Heart right ventricle (tissue), 16 donors: ENCODE measurements around the gene GNG7. TPM values are rescaled to one million over a fixed set of nuclear protein-coding genes. Genes with fewer than 3 reads are reported as not detected.

Experiments
- ATAC-seq, 8 donors: fragments of 200-7000 bp; cut with Tn5 transposase; one replicate each; pipeline ENCODE4 v1.9.1; 2020; ENCODE audit warnings: mild to moderate bottlenecking in 8 of 8, moderate library complexity in 8 of 8, moderate number of reproducible peaks in 1 of 8
- DNase-seq, 2 donors: peaks; one replicate each; pipeline ENCODE4 v3.0.0-alpha.2; 2020
- H3K27ac ChIP-seq, 10 donors: fragments of 200-600 bp; sonication (generic) in 2 of 10; one replicate each; pipeline versions ENCODE4 v1.5.0 to v1.8.0; 2020 to 2022; ENCODE audit warnings: mild to moderate bottlenecking in 3 of 10
- H3K27me3 ChIP-seq, 7 donors: fragments of 200-600 bp; one replicate each; pipeline ENCODE4 v1.8.0; 2021 to 2022; ENCODE audit warnings: mild to moderate bottlenecking in 2 of 7
- H3K36me3 ChIP-seq, 9 donors: fragments of 200-600 bp; sonication (generic) in 1 of 9; one replicate each; pipeline versions ENCODE4 v1.5.0 to v1.8.0; 2020 to 2022; ENCODE audit warnings: mild to moderate bottlenecking in 2 of 9
- H3K4me1 ChIP-seq, 9 donors: fragments of 200-600 bp; sonication (generic) in 1 of 9; one replicate each; pipeline versions ENCODE4 v1.5.0 to v1.8.0; 2020 to 2022; ENCODE audit warnings: mild to moderate bottlenecking in 4 of 9
- H3K4me3 ChIP-seq, 10 donors: fragments of 200-600 bp; sonication (generic) in 2 of 10; one replicate each; pipeline versions ENCODE4 v1.5.0 to v1.8.0; 2020 to 2022; ENCODE audit warnings: mild to moderate bottlenecking in 7 of 10, moderate library complexity in 2 of 10
- H3K9me3 ChIP-seq, 11 donors: fragments of 200-600 bp in 10 of 11; sonication (generic) in 2 of 11; one replicate each; pipeline versions ENCODE4 v1.5.0 to v1.8.0; 2013 to 2022; ENCODE audit warnings: mild to moderate bottlenecking in 2 of 11, control low read depth in 1 of 11, moderate library complexity in 1 of 11
- WGBS, 2 donors: extraction: QIAGEN DNeasy Blood & Tissue Kit; methylation state at CpG; one replicate each; pipeline ENCODE4 v1.1.7; 2013; ENCODE audit warnings: inconsistent platforms in 1 of 2; 5-methylcytosine and 5-hydroxymethylcytosine counted together
- intact Hi-C, 10 donors: fragments of 100-400 bp; cut with DNase I; formaldehyde crosslinking; loops; one replicate each; pipeline versions ENCODE4 v1.11.1 to v1.14.2; 2022
- polyA plus RNA-seq, 2 donors: library from polyadenylated mRNA; stranded (reverse); fragments of 200-250 nt; gene quantifications; one replicate each; pipeline ENCODE4 v1.2.3, GENCODE V29; 2013
- total RNA-seq, 10 donors: library from RNA; stranded (reverse); fragmentation: NEBNext Ultra II Directional in 3 of 10; extraction: Animal tissue kit (Norgen Biotek cat#: 25700) in 3 of 10; gene quantifications; one replicate each; pipeline versions ENCODE4 v1.2.1 to v1.2.4, GENCODE V29; 2021 to 2023
- TF ChIP-seq, protein P1 (sequence below), 9 donors: fragments of 200-600 bp; sonication (generic) in 2 of 9; IDR thresholded peaks; one replicate each; pipeline versions ENCODE4 v1.5.0 to v1.8.0; 2021 to 2022; ENCODE audit warnings: antibody characterized with exemption in 9 of 9, mild to moderate bottlenecking in 5 of 9, moderate library complexity in 1 of 9
- donor health status: Arrhythmogenic right ventricular cardiomyopathy.
- donor health status: ischemic (EF 13 %, LVEDD 7.1; RV severe dilation, severe dysfunction).
- donor health status: healthy with polysubstance abuse.
- donor health status: DM: no; HTN: yes; CAD: no.
- donor health status: DM: no; HTN: no; CAD: no.
- donor health status: ischemic (EF 25% LVEDD 6.9; RV normal size, moderate dysfunction).
- donor health status: ischemic (EF 25% LVEDD 5.7; RV mildly dilated, moderate dysfunction).
- donor health status: healthy.
- donor health status: DM: yes; HTN: yes; CAD: no.
- donor health status: Ischemic cardiomyopathy.
- donor health status: ischemic (EF 35%, LVEDD 5.7; RV mildly dilated, moderate dysfunction).
- donor health status: nonischemic (EF 11% LVEDD 7.7; RV severe dilation, severe dysfunction).
- donor health status: DM: yes; HTN: yes; CAD: no.
- donor health status: PGD.
- donor health status: ischemic (EF 29% LVEDD 5.4; RV normal size, mild dysfunction).
- donor health status: nonischemic (EF 23%, LVEDD 6.1; RV moderate dilation, normal function).

Gene GNG7
- total and polyA plus RNA-seq, 12 donors: 8.4 to 56.9 (median 39.1) TPM

DNA sequence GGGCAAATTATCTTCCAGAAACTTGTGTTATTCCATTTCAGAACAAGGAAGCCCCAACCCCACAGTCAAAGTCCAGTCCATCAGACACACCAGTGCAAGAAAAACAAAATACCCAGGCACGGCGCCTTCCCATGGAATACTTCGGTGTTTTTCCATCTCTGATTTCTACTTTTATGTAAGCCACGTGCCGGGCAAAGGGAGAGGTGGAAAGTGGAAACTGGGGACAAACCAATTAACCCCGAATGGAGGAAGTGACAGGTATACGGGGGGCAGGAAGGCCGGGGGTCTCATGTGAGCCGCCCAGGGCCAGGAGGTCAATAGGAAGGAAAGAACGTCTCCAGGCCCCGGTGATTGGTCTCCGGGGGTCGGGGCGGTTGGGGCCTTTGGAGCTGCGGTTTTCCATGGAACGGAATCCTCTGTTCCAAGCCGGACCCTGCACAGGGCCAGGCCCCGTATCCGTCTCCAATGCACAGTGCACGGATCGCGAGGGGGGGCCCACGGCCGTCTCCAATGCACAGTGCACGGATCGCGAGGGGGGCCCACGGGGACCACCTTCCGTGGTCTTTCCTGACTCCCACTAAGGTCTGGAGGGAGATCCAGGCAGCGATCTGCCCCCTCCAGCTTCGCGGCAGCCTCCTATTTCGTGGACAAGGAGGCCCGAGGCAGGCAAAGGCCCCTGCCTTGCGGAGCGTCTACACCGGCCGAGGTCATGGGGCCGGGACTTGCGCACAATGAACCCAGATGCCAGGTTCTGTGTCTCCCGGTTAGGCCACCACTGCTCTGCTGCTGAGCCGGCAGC, 146.9 kb downstream of the GNG7 start:
- WGBS, 2 donors: 80 to 84% methylated on average over 42 of the region's 42 CpGs
- intact Hi-C loops: no loop called here
- no peaks in the 10 kb centered on the region for H3K9me3 ChIP-seq

DNA sequence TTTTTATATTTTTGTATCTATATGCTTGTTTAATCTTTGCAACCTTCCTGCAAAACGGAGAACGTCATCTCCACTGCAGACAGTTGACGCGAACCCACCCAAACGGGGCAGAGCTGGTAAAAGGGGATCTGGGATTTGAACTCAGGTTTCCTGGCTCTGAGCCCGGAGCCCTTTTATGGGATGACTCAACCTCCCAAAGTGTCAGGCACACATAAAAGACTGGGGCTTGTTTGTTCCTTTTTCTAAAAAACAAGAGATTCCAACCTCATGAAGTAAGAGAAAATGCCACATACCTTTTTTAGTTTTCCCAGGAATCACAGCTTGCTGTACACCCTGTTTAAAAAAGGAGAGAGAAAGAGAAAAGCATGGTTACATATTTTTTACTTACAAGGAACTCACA, 147.6 kb downstream of the GNG7 start:
- Histone ChIP-seq H3K4me1 (peaks cover 0 to 43% (median 17%) of the 10 kb centered on the region in 9 donors), H3K27me3 (no peaks in the 10 kb centered on the region), H3K36me3 (no peaks in the 10 kb centered on the region), H3K4me3 (no peak overlapping the region), H3K9me3 (no peaks in the 10 kb centered on the region), H3K27ac (no peak overlapping the region)
- TF ChIP-seq, protein P1, sequence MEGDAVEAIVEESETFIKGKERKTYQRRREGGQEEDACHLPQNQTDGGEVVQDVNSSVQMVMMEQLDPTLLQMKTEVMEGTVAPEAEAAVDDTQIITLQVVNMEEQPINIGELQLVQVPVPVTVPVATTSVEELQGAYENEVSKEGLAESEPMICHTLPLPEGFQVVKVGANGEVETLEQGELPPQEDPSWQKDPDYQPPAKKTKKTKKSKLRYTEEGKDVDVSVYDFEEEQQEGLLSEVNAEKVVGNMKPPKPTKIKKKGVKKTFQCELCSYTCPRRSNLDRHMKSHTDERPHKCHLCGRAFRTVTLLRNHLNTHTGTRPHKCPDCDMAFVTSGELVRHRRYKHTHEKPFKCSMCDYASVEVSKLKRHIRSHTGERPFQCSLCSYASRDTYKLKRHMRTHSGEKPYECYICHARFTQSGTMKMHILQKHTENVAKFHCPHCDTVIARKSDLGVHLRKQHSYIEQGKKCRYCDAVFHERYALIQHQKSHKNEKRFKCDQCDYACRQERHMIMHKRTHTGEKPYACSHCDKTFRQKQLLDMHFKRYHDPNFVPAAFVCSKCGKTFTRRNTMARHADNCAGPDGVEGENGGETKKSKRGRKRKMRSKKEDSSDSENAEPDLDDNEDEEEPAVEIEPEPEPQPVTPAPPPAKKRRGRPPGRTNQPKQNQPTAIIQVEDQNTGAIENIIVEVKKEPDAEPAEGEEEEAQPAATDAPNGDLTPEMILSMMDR (IDR thresholded peaks at IDR 0.05): no peak
- DNase-seq (no peak), ATAC-seq (no peak)
- 60 to 72% methylated on average over 6 of the region's 6 CpGs for WGBS, 2 donors
- intact Hi-C loops: no loop called here

More for the DNA sequence above, 146.9 kb downstream of the GNG7 start:
- H3K4me1 ChIP-seq: peaks cover 0 to 36% (median 15%) of the 10 kb centered on the region in 9 donors
- ATAC-seq: peak in 1 of 8 donors; percentile 19
- H3K27me3 ChIP-seq: no peaks in the 10 kb centered on the region
- H3K27ac ChIP-seq: no peak overlapping the region
- H3K4me3 ChIP-seq: no peak overlapping the region
- DNase-seq: no peak
- H3K36me3 ChIP-seq: no peaks in the 10 kb centered on the region
- TF ChIP-seq, protein P1 (IDR thresholded peaks at IDR 0.05): no peak

DNA sequence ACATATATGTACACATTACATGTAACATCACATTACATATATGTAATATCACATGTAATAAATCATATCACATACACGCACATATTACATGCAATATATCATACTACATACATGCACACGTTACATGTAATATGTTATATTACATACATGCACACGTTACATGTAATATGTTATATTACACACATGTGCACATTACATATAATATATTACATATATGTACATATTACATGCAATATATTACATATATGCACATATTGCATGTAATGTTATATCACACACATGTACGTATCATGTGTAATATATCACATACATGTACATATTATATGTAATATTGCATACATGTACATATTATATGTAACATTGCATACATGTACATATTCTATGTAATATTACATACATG, 149.0 kb downstream of the GNG7 start:
- H3K36me3 ChIP-seq: no peaks in the 10 kb centered on the region
- no peak for ATAC-seq
- H3K9me3 ChIP-seq: peaks cover 0 to 3% (median 0%) of the 10 kb centered on the region in 11 donors
- no peak overlapping the region for H3K4me3 ChIP-seq
- TF ChIP-seq, protein P1 (IDR thresholded peaks at IDR 0.05): no peak
- H3K27me3 ChIP-seq: no peaks in the 10 kb centered on the region
- intact Hi-C loops: no loop called here
- WGBS, 2 donors: 67 to 87% methylated on average over 4 of the region's 4 CpGs
- H3K4me1 ChIP-seq: peaks cover 0 to 54% (median 17%) of the 10 kb centered on the region in 9 donors
- H3K27ac ChIP-seq: peak overlapping the region in 1 of 10 donors; percentile 81
- DNase-seq: no peak

DNA sequence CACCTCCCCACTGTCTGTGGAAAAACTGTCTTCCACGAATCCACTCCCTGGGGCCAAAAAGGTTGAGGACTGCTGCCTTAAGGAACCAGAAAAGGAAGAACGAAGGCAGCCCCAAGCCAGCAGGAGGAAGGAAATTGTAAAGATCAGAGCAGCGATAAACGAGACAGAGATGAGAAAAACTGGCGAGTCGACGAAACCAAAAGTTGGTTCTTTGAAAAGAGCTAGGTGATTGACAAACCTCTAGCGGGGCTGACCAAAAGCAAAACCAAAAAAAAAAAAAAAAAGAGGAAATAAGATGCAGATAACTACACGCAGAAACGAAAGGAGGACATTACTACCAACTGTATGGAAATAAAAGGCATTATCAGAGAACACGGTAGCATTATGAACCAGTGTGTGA, 149.6 kb downstream of the GNG7 start:
- WGBS, 2 donors: 27 to 44% methylated on average over 11 of the region's 11 CpGs
- peaks cover 0 to 3% (median 0%) of the 10 kb centered on the region in 11 donors for H3K9me3 ChIP-seq
- peak overlapping the region in 7 of 10 donors; percentile 3 to 81 (median 41) for H3K27ac ChIP-seq
- intact Hi-C loops: no loop called here
- H3K36me3 ChIP-seq: no peaks in the 10 kb centered on the region
- DNase-seq (no peak), ATAC-seq (peak in 4 of 8 donors; percentile 19 to 38 (median 34))
- TF ChIP-seq, protein P1 (IDR thresholded peaks at IDR 0.05): no peak
- H3K4me1 ChIP-seq: peaks cover 0 to 54% (median 17%) of the 10 kb centered on the region in 9 donors
- no peaks in the 10 kb centered on the region for H3K27me3 ChIP-seq
- H3K4me3 ChIP-seq: peak overlapping the region in 8 of 10 donors; percentile 5 to 32 (median 20)
